Measurements from ENCODE around the gene CDK18. TPM values are rescaled to one million over a fixed set of nuclear protein-coding genes. Genes with fewer than 3 reads are reported as not detected.

The CDK18 gene
- total and polyA plus RNA-seq, 10 of the 15 experiments (the other 5 are each of a cell fraction or from before 2014, with no cell fraction given), result 0.13 to 4.4 (median 0.52) TPM; not detected in 2

DNA sequence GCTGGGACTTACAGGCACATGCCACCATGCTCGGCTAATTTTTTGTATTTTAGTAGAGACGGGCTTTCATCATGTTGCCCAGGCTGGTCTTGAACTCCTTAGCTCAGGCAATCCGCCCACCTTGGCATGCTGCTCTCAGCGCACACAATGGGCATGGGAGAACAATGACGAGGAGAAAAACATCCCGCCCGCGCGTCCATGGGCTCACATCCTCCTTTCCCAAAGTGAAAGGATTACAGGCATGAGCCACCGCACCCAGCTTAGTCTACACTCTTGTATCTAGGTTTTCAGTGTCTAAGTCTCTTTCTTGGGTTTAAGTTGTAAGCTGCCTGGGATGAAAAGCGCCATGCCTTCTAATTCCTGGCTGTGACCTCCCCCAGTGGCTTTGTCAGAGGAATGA is 37.9 kb downstream of the CDK18 start:
- in situ Hi-C loops (cut with MboI), result no loop called here
- no peaks in the 10 kb centered on the region for H3K79me2 ChIP-seq (ENCODE audit: control insufficient read depth, insufficient read depth, low read length)
- no peak for ATAC-seq
- ChIA-PET SMC1A (ENCODE audit: uncharacterized antibody, unreplicated experiment) (interaction anchor here (1.6 to 1.7 kb wide), 2 partner anchors 12 to 46 kb away, joined by 3 read pairs; no protein-coding TSS in a partner anchor), POLR2A (no interaction called here), RAD21 (ENCODE audit: unreplicated experiment) (interaction anchor here (1.7 kb wide), 1 partner anchor 435 kb away, joined by 4 read pairs; no protein-coding TSS in a partner anchor), CTCF (interaction anchor here (0.8 to 2.2 kb wide), 4 partner anchors 13 to 56 kb away, joined by 3 to 7 read pairs (median 4); no protein-coding TSS in a partner anchor)
- H3K4me1 ChIP-seq (ENCODE audit: control insufficient read depth, insufficient read depth, low read length), result peaks cover 3% of the 10 kb centered on the region
- DNase-seq (ENCODE audit: low read depth, low spot score), result no peak
- intact Hi-C loops (cut with micrococcal nuclease; ENCODE audit: unreplicated experiment), result no loop called here
- no peak overlapping the region for H3K9ac ChIP-seq (ENCODE audit: control insufficient read depth, insufficient read depth, low read length)
- no peak overlapping the region for H3K4me3 ChIP-seq
- TF ChIP-seq LARP7 (IDR thresholded peaks at IDR 0.05) (no peak), SMAD5 (IDR thresholded peaks at IDR 0.05; ENCODE audit: low read depth) (no peak), MEF2B (IDR thresholded peaks at IDR 0.05; ENCODE audit: partially characterized antibody, poor library complexity, severe bottlenecking) (no peak), ZNF622 (IDR thresholded peaks at IDR 0.05) (no peak), NRF1 (conservative IDR thresholded peaks at IDR 0.05; ENCODE audit: low read depth, low read length) (no peak), SMAD1 (IDR thresholded peaks at IDR 0.05; ENCODE audit: low read depth, partially characterized antibody) (no peak), JUNB (IDR thresholded peaks at IDR 0.05) (no peak), WRNIP1 (IDR thresholded peaks at IDR 0.05; ENCODE audit: borderline replicate concordance, low read depth, low read length) (no peak), TAF1 (IDR thresholded peaks at IDR 0.05; ENCODE audit: borderline replicate concordance, low read depth, low read length) (no peak), SPI1 (IDR thresholded peaks at IDR 0.05; ENCODE audit: borderline replicate concordance, insufficient read depth, low read depth, low read length) (no peak), CREM (IDR thresholded peaks at IDR 0.05; ENCODE audit: low read depth) (no peak), CHD2 (IDR thresholded peaks at IDR 0.05; ENCODE audit: borderline replicate concordance, low read depth, low read length) (no peak), EGR1 (IDR thresholded peaks at IDR 0.05; ENCODE audit: borderline replicate concordance in 1 of 2, low read depth in 2 of 2, low read length in 2 of 2) (no peak), EZH2 (IDR thresholded peaks at IDR 0.05; ENCODE audit: borderline replicate concordance, control insufficient read depth, low read depth, low read length) (no peak), ZNF217 (IDR thresholded peaks at IDR 0.05) (no peak), HDGF (IDR thresholded peaks at IDR 0.05) (no peak), TCF7 (IDR thresholded peaks at IDR 0.05; ENCODE audit: borderline replicate concordance) (no peak), RUNX3 (IDR thresholded peaks at IDR 0.05; ENCODE audit: low read length) (no peak)
- TF ChIP-seq, protein P1, sequence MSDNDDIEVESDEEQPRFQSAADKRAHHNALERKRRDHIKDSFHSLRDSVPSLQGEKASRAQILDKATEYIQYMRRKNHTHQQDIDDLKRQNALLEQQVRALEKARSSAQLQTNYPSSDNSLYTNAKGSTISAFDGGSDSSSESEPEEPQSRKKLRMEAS (IDR thresholded peaks at IDR 0.05; ENCODE audit: low read depth, low read length), result no peak
- peaks cover 2 to 4% of the 10 kb centered on the region in 2 experiments; a peak in 3 of 4 replicates for H3K27me3 ChIP-seq (replicated peaks in 1 of 2; ENCODE audit: control insufficient read depth in 2 of 2, insufficient read depth in 2 of 2, low read length in 1 of 2)
- no peak for FAIRE-seq
- no TSS peak for BruUV-seq (replicated peaks)
- no peak overlapping the region for H3K27ac ChIP-seq (ENCODE audit: control insufficient read depth, insufficient read depth)
- 65% methylated on average over 11 of the region's 11 CpGs for WGBS (ENCODE audit: insufficient coverage, insufficient replicate concordance, low lambda C conversion rate, missing lambda C conversion rate)
- no peaks in the 10 kb centered on the region for H3K36me3 ChIP-seq (ENCODE audit: control insufficient read depth in 2 of 2, insufficient read depth in 2 of 2, low read length in 1 of 2)
- H3K4me2 ChIP-seq (ENCODE audit: control insufficient read depth, insufficient read depth), result no peak overlapping the region
- no peak overlapping the region for H2AFZ ChIP-seq (ENCODE audit: control insufficient read depth, low read depth, low read length)
- no peaks in the 10 kb centered on the region for H3K9me3 ChIP-seq (replicated peaks; ENCODE audit: control insufficient read depth, insufficient read depth, low read length)
- no peaks in the 10 kb centered on the region for H4K20me1 ChIP-seq (ENCODE audit: control insufficient read depth, insufficient read depth)

Measured in GM12878 (cell line).